Activated naive CD8-positive, alpha-beta T cell treated with anti-CD3 and anti-CD28 coated beads, Interleukin-2, amount 50 U/mL, for 24 hours (primary cell): ENCODE measurements around the gene SALL1.

ENCODE experiments used
- ATAC-seq: fragments of 150-1000 bp; cut with Tn5 transposase; one replicate; pipeline ENCODE4 v1.10.0; 2021
- DNase-seq: peaks from one replicate; pipeline ENCODE4 v3.0.0; 2021
- H3K27ac Mint-ChIP-seq: one replicate; pipeline ENCODE4 v1.8.0; 2021; ENCODE audit warnings: mild to moderate bottlenecking, mixed read lengths
- H3K27me3 Mint-ChIP-seq: one replicate; pipeline ENCODE4 v1.8.0; 2021; ENCODE audit warnings: mixed read lengths
- H3K36me3 Mint-ChIP-seq: one replicate; pipeline ENCODE4 v1.8.0; 2021; ENCODE audit warnings: low read depth, mixed read lengths
- H3K4me1 Mint-ChIP-seq: one replicate; pipeline ENCODE4 v1.8.0; 2021; ENCODE audit warnings: mixed read lengths
- H3K4me3 Mint-ChIP-seq: one replicate; pipeline ENCODE4 v1.8.0; 2021; ENCODE audit warnings: mild to moderate bottlenecking, moderate library complexity, mixed read lengths
- H3K9me3 Mint-ChIP-seq: one replicate; pipeline ENCODE4 v1.8.0; 2021; ENCODE audit warnings: mixed read lengths

SALL1 gene

GRCh38 chr16:51150888-51151320 is at the start of gene SALL1:
Gene SALL1, minus strand, starts transcription at chr16:51151270. Its CDS starts 29 bp downstream, at chr16:51151241.
- H3K27ac Mint-ChIP-seq: no peak within 1 kb of the TSS
- H3K27me3 Mint-ChIP-seq: peaks cover 71% of the 10 kb centered on the region
- H3K9me3 Mint-ChIP-seq: peaks cover 5% of the 10 kb centered on the region
- no peak for DNase-seq
- no peak within 1 kb of the TSS for H3K4me3 Mint-ChIP-seq
- H3K4me1 Mint-ChIP-seq: peaks cover 10% of the 10 kb centered on the region
- H3K36me3 Mint-ChIP-seq: peaks cover 6% of the 10 kb centered on the region
- no peak for ATAC-seq

GRCh38 chr16:51200793-51201192 is 49.7 kb upstream of the SALL1 start:
- DNase-seq (no peak), ATAC-seq (no peak)
- no peaks in the 10 kb centered on the region for H3K27me3 Mint-ChIP-seq
- H3K4me3 Mint-ChIP-seq: no peak overlapping the region
- peaks cover 9% of the 10 kb centered on the region for H3K9me3 Mint-ChIP-seq
- no peaks in the 10 kb centered on the region for H3K36me3 Mint-ChIP-seq
- H3K27ac Mint-ChIP-seq: no peak overlapping the region
- no peaks in the 10 kb centered on the region for H3K4me1 Mint-ChIP-seq

GRCh38 chr16:51197953-51198748 is 47.1 kb upstream of the SALL1 start:
- Mint-ChIP-seq H3K27ac (no peak overlapping the region), H3K36me3 (no peaks in the 10 kb centered on the region), H3K4me3 (no peak overlapping the region), H3K9me3 (peaks cover 7% of the 10 kb centered on the region), H3K4me1 (no peaks in the 10 kb centered on the region), H3K27me3 (peaks cover 2% of the 10 kb centered on the region)
- DNase-seq (no peak), ATAC-seq (no peak)

- no peak overlapping the region for H3K27ac Mint-ChIP-seq
- H3K9me3 Mint-ChIP-seq: no peaks in the 10 kb centered on the region
- H3K4me3 Mint-ChIP-seq: no peak overlapping the region
- ATAC-seq: no peak
- DNase-seq: no peak
- H3K36me3 Mint-ChIP-seq: no peaks in the 10 kb centered on the region
- H3K27me3 Mint-ChIP-seq: peaks cover 4% of the 10 kb centered on the region
- no peaks in the 10 kb centered on the region for H3K4me1 Mint-ChIP-seq
Observed at GRCh38 chr16:51193879-51194278, 42.8 kb upstream of the SALL1 start.

- ATAC-seq: no peak
- H3K27me3 Mint-ChIP-seq: peaks cover 6% of the 10 kb centered on the region
Observed at GRCh38 chr16:51184702-51185433, 33.8 kb upstream of the SALL1 start.

GRCh38 chr16:51181503-51181811 is 30.4 kb upstream of the SALL1 start:
- ATAC-seq (no peak), DNase-seq (no peak)
- H3K27ac Mint-ChIP-seq: no peak overlapping the region
- H3K4me3 Mint-ChIP-seq: no peak overlapping the region
- H3K4me1 Mint-ChIP-seq: no peaks in the 10 kb centered on the region
- H3K27me3 Mint-ChIP-seq: peaks cover 3% of the 10 kb centered on the region
- no peaks in the 10 kb centered on the region for H3K9me3 Mint-ChIP-seq
- H3K36me3 Mint-ChIP-seq: no peaks in the 10 kb centered on the region

More at GRCh38 chr16:51184702-51185433, 33.8 kb upstream of the SALL1 start:
- no peaks in the 10 kb centered on the region for H3K4me1 Mint-ChIP-seq
- no peaks in the 10 kb centered on the region for H3K9me3 Mint-ChIP-seq
- no peak for DNase-seq
- no peaks in the 10 kb centered on the region for H3K36me3 Mint-ChIP-seq
- no peak overlapping the region for H3K4me3 Mint-ChIP-seq
- no peak overlapping the region for H3K27ac Mint-ChIP-seq

- Mint-ChIP-seq H3K4me1 (no peaks in the 10 kb centered on the region), H3K27me3 (peaks cover 3% of the 10 kb centered on the region), H3K4me3 (no peak overlapping the region), H3K36me3 (no peaks in the 10 kb centered on the region), H3K9me3 (no peaks in the 10 kb centered on the region), H3K27ac (no peak overlapping the region)
- ATAC-seq (no peak), DNase-seq (no peak)
Observed at GRCh38 chr16:51180719-51181502, 29.8 kb upstream of the SALL1 start.

GRCh38 chr16:51175081-51175480 is 24.0 kb upstream of the SALL1 start:
- no peaks in the 10 kb centered on the region for H3K4me1 Mint-ChIP-seq
- DNase-seq: no peak
- no peak for ATAC-seq
- no peaks in the 10 kb centered on the region for H3K9me3 Mint-ChIP-seq
- no peaks in the 10 kb centered on the region for H3K36me3 Mint-ChIP-seq
- H3K27ac Mint-ChIP-seq: no peak overlapping the region
- H3K4me3 Mint-ChIP-seq: no peak overlapping the region
- H3K27me3 Mint-ChIP-seq: no peaks in the 10 kb centered on the region

GRCh38 chr16:51172368-51172767 is 21.3 kb upstream of the SALL1 start:
- no peaks in the 10 kb centered on the region for H3K27me3 Mint-ChIP-seq
- no peaks in the 10 kb centered on the region for H3K4me1 Mint-ChIP-seq
- H3K4me3 Mint-ChIP-seq: no peak overlapping the region
- no peaks in the 10 kb centered on the region for H3K36me3 Mint-ChIP-seq
- H3K9me3 Mint-ChIP-seq: no peaks in the 10 kb centered on the region
- H3K27ac Mint-ChIP-seq: no peak overlapping the region
- DNase-seq (no peak), ATAC-seq (no peak)

GRCh38 chr16:51168755-51169154 is 17.7 kb upstream of the SALL1 start:
- no peaks in the 10 kb centered on the region for H3K27me3 Mint-ChIP-seq
- ATAC-seq: no peak
- DNase-seq: no peak
- no peaks in the 10 kb centered on the region for H3K4me1 Mint-ChIP-seq
- H3K36me3 Mint-ChIP-seq: no peaks in the 10 kb centered on the region
- H3K4me3 Mint-ChIP-seq: no peak overlapping the region
- no peaks in the 10 kb centered on the region for H3K9me3 Mint-ChIP-seq
- no peak overlapping the region for H3K27ac Mint-ChIP-seq

GRCh38 chr16:51167170-51167895 is 16.3 kb upstream of the SALL1 start:
- Mint-ChIP-seq H3K27ac (no peak overlapping the region), H3K9me3 (no peaks in the 10 kb centered on the region), H3K36me3 (no peaks in the 10 kb centered on the region), H3K27me3 (peaks cover 2% of the 10 kb centered on the region), H3K4me3 (no peak overlapping the region), H3K4me1 (no peaks in the 10 kb centered on the region)
- no peak for ATAC-seq
- no peak for DNase-seq

- DNase-seq (no peak), ATAC-seq (no peak)
- H3K27ac Mint-ChIP-seq: no peak overlapping the region
- no peaks in the 10 kb centered on the region for H3K36me3 Mint-ChIP-seq
- H3K27me3 Mint-ChIP-seq: peaks cover 2% of the 10 kb centered on the region
- no peaks in the 10 kb centered on the region for H3K9me3 Mint-ChIP-seq
- no peaks in the 10 kb centered on the region for H3K4me1 Mint-ChIP-seq
- H3K4me3 Mint-ChIP-seq: no peak overlapping the region
Observed at GRCh38 chr16:51166541-51166940, 15.5 kb upstream of the SALL1 start.

GRCh38 chr16:51166091-51166490 is 15.0 kb upstream of the SALL1 start:
- Mint-ChIP-seq H3K27me3 (peaks cover 2% of the 10 kb centered on the region), H3K4me3 (no peak overlapping the region), H3K4me1 (no peaks in the 10 kb centered on the region), H3K27ac (no peak overlapping the region), H3K9me3 (no peaks in the 10 kb centered on the region), H3K36me3 (no peaks in the 10 kb centered on the region)
- DNase-seq: no peak
- no peak for ATAC-seq

GRCh38 chr16:51165043-51165442 is 14.0 kb upstream of the SALL1 start:
- Mint-ChIP-seq H3K4me1 (no peaks in the 10 kb centered on the region), H3K9me3 (no peaks in the 10 kb centered on the region), H3K36me3 (no peaks in the 10 kb centered on the region), H3K27ac (no peak overlapping the region), H3K4me3 (no peak overlapping the region), H3K27me3 (peaks cover 5% of the 10 kb centered on the region)
- ATAC-seq (no peak), DNase-seq (no peak)
